IPS-11a (cell line): ENCODE measurements around the gene CTIF.
"Not testable (repeated sequence)": the region's sequence is repeated elsewhere in the genome, so short reads cannot be mapped to it uniquely, and the experiment has no call there.

ENCODE experiments used
- H3K4me3 ChIP-seq: one replicate; pipeline ENCODE4 v1.5.1; 2013; ENCODE audit warnings: low read depth, low read length, control low read depth

The CTIF gene

DNA sequence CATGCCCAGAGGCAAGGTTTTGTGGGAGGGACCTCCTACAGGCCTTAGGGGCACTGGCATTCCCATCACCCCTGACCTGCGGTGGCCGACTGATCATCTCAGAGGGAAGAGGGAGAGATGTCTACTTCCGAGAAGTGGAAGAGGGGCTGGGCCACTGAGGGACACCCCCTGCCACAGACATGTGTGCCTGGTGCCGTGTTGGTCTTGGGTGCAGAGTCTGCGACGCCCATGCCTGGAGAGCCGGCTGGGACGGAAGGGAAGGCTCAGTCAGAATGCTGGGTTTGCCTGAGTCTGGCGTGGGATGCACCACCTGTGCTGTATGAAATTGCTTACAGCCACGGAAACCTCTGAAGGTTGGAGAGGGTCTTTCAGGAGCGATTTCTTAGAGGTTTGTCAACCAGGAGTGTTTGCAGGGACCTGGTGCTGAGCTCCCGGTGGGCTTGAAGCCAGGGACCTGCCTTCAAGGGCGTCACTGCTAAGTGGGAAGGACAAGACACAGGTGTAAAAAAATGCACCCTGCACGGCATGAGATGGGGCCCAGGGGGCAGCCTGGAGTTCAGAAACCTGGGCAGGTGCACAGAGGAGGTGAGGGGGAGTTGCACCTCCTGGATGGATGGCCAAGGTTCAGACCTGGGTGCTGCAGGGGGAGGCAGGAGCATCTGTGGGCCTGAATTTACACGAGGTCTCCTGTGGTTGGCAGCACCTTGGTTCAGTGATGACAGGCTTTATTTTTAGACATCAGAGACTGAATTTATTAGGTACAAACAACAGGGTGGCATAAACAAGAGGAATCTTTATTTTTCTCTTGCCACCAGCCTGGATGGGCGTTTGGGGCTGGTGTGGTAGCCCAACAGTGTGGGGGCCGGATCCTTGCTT lies 100.3 kb downstream of the CTIF start:
- no peak overlapping the region for H3K4me3 ChIP-seq

DNA sequence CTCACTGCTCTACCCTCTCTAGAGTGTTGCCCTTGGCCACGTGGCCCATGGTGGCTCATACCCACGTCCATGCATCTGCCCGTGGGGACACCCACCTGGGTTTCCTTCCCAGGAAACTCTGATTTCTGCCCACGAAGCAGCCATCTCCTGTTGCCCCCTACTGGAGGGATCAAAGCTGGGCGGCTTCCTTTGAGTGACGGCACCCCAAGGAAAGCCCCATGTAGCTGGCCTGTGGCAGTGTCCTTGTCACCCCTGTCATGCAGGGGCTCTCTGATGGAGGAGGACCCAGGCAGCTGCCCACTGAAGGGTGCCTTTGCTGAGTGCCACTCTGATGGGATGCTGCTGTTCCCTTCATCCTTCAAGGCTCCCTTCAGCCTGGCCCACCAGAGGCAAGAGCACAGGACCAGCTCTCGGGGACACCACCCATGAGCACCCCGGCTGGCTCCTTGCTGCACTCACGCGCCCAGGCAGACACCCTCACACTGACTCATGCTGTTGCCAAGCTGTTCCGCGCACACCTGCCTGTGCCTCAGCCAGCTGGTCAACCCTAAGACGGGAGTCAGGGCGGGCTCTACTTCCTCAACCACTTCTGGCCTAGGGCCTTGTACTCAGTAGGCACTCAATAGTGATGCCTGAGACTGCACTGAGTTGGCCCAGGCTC lies 101.1 kb downstream of the CTIF start:
- H3K4me3 ChIP-seq, result no peak overlapping the region

DNA sequence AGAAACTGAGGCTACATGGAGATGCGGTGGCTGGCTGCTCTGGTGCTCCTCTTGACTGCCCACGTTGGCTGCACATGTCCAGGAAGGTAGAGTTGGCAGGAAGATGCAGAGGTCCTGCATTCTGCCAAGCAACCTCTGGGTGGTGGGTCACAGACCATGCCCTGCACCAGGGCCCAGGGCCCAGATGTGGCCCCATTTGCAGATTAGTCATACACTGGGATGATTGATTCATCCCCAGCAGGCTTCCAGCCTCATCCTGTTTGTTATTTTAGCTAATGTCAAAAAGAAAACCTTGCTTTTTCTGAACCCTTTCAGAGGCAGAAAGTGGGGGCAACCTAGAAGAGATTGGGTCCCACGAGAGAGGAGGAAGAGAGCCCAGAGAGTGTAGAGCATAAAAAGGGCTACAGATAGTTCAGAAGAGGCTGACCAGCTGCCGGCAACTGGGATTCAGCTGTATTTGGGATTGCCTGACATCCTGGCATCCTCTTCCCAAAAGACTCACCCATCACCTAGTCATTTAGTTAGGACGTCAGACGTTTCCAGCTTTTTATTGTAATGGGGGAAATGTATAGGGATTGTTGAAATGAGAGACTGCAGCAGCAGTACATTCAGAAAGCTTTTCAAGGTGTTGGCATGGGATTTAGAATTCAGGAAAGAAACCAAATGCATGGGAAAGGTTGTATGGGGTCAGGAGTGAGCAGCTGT lies 101.9 kb downstream of the CTIF start:
- no peak overlapping the region for H3K4me3 ChIP-seq

DNA sequence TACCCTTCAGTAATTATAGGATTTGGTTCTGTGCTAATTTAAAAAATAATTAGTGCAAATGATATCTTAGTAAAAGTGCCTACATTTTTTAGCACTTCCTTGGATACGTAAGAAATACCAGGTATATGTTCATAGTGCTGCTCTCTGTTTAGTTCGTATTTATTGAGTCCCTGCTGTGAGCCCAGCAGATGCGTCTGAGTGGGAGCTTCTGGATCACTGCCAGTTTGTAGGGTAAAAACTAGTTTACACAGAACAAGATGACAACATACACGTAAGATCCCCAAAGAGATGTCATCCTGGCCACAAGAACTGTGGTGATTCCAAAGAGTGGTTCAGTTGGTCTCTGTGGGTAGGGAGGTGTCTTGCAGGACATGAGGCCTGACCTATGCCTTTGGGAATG lies 103.2 kb downstream of the CTIF start:
- H3K4me3 ChIP-seq, result no peak overlapping the region

DNA sequence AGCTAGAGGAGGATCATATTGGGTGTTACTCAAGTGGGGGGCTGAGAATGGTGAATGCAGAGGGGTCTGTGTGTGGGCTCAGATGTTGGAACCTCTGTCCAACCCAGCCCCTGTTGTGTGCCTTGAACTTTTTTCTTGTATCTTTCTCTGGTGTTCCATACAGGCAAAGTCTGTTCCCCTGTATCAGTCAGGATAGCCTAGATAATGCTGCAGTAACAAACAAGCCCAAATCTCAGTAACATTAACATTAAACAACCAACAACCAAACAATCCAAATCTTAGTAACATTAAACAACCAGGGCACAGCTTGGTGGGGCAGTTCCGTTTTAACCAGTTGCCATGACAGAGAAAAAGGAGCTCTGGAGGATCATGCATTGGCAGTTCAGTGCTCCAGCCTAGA lies 103.7 kb downstream of the CTIF start:
- H3K4me3 ChIP-seq, result no peak overlapping the region

DNA sequence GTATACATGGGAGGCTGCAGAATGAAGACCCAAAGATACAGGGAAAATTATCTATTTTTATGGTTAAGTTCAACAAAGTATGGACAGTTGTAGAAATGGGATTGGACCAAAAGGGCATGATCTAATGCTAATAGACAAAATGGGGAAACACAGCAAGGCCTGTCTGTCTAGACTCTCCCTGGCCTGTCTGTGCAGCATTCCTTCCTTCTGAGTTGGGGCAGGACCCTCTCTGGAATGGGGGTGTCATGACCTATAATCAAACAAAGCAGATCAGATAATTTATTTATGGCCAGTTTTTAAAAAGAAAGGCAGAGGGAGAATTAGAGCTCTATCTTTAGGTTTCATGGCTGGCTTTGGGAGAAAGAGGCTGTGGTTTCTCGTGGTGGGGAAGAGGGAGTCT lies 104.4 kb downstream of the CTIF start:
- H3K4me3 ChIP-seq, result no peak overlapping the region

DNA sequence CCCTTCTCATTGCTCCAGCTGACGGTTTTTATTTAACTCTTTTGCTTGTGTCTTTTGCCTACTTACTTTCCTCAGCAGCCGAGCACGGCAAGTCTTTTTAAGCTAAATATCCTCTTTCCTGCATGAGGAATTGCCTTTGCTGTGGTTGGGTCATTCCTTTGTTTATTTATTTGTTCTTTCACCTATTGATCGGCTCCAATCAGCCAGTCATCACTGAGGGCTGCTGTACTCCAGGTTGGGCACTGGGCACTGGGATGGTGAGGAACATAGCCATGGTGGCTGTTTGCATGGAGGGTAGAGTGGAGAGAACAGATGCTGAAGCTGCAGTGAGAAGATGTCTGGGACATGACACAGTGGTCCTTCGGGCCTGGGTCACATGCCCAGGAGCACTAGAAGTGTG lies 105.2 kb downstream of the CTIF start:
- no peak overlapping the region for H3K4me3 ChIP-seq

DNA sequence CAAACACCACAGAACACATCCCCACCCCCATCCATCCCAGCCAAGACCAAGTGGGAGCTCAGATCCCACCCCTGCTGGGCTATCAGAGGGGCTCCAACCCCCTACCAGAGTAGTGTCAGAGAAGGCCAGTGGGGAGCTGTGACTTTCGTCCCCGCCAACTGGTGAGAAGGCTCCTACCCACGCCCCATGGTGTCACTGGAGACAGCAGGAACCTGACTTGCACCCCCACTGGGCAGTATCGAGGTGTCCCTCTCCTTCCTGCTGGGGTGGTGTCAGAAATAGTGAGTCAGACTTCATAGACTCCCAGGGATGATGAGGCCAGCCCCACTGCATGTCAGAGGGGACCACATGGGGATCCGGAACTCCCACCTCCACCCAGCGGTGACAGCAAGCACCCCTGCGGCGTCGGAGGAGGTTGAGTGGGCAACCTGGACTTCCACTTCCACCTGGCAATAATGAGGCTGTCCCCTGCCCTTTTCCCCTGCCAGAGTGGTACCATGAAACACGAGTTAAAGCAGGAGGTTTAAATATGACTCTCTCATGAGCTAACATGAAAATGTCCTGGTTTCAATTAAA lies 106.7 kb downstream of the CTIF start:
- H3K4me3 ChIP-seq, result no peak overlapping the region

DNA sequence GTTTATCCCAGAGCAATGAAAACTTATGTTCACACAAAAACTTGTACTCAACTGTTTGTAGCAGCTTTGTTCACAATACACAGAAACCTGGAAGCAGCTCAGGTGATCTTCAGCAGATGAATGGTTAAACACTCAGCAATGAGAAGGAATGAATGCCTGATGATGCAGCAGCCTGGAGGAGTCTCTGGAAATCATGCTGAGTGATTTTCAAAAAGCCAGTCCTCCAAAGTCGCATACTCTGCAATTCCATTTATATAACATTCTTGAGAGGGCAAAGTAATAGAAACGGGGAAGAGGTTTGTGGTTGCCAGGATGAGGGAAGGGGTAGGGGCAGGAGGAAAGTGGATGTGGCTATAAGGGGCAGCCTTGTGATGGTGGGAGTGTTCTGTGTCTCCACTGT lies 108.1 kb downstream of the CTIF start:
- no peak overlapping the region for H3K4me3 ChIP-seq

DNA sequence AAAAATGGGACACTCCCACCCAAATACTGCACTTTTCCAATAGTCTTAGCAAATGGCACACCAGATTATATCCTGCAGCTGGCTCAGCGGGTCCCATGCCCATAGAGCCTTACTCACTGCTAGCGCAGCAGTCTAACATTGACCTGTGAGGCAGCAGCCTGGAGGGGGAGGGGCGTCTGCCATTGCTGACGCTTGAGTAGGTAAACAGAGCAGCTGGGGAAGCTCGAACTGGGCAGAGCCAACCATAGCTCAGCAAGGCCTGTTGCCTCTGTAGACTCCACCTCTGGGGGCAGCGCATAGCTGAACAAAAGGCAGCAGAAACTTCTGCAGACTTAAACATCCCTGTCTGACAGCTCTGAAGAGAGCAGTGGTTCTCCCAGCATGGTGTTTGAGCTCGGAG lies 110.4 kb downstream of the CTIF start:
- no peak overlapping the region for H3K4me3 ChIP-seq

DNA sequence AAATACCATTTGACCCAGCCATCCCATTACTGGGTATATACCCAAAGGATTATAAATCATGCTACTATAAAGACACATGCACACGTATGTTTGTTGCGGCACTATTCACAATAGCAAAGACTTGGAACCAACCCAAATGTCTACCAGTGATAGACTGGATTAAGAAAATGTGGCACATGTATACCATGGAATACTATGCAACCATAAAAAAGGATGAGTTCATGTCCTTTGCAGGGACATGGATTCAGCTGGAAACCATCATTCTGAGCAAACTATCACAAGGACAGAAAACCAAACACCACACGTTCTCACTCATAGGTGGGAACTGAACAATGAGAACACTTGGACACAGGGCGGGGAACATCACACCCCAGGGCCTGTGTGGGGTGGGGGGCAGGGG lies 115.8 kb downstream of the CTIF start:
- H3K4me3 ChIP-seq, result not testable (repeated sequence)

DNA sequence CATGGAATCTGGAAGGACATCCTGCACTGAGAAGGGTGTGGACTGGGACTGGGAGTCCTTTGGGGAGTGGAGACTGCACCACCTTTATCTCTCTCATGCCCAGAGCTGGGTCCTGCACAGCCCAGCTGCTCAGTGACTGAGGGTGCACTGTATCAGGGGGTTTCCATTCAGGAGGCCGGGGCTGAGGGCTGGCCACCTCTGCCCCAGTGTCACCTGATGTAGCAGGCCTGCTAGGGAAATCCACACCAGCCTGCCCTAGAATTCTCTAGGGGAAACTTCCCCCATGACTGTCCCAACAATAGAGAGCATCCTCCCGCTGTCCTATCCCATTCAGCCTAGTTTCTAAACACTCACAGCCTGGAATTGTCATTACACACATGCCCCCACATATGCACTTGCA lies 116.7 kb downstream of the CTIF start:
- no peak overlapping the region for H3K4me3 ChIP-seq

DNA sequence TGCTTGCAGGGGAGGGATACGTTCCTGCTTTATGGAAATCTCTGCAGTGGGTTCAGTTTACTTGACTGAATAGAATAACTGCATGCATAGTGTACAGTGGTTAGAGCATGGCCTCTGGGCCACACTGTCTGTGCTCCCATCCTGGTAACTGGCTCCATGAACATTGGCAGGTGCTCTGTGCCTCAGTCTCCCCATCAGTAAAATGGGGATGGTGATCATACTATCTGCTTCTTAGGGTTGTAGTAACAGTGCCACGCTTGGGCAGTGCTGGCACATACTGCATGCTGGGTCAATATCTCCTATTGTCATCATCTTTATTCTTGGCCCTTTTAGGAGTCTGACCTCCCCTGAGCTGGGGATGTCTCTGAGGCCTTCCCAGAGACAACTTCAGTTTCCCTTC lies 117.3 kb downstream of the CTIF start:
- no peak overlapping the region for H3K4me3 ChIP-seq

DNA sequence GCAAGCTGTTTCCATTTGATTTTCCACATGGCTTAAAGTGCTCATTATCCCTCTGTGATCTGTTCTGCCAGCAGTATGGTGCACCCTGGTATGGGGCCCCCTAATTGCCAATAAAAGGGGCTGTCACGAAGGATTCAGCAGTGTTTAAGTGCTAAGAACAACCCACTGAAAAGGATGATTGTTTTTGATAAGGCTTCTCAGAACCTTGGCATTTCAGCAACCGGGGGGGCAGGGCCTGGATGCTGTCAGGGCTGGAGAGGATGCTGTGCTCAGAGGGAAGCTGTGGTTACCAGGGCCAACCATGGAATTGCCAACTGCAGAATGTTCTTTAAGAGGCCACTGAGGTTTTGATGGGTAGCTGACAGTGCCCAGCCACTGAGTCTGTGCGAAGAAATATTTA lies 117.8 kb downstream of the CTIF start:
- H3K4me3 ChIP-seq, result no peak overlapping the region

DNA sequence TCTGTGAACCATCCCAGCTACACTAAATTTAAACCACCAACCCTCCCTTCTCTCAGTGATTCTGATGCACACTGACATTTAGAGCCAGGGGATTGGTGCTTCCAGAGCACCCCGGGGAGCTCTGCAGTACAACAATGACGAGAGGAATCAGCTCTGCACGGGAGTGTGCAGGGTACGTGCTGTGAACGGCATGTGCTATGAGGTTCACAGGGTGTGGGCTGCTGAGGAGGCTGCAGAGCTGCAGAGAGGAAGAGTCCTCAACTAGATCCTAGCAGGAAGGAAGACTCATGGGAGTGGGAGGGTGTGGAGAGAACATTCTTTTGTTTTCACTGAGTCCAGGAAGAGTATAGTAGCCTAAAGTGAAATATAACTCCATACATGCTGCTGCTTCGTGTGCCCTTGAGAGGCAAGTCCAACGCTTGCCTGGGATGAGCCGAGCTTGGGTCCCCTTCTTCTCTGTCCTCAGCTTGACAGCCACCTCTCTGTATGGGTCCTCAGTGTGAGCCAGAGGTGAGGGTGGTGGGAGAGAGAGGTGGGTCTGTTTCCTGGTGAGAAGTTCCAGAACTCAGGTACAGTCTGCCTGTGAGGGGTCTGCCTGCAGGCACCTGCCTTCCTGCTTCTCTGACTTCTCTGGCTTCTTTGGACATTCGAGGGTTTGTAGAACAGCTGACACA lies 118.8 kb downstream of the CTIF start:
- no peak overlapping the region for H3K4me3 ChIP-seq

DNA sequence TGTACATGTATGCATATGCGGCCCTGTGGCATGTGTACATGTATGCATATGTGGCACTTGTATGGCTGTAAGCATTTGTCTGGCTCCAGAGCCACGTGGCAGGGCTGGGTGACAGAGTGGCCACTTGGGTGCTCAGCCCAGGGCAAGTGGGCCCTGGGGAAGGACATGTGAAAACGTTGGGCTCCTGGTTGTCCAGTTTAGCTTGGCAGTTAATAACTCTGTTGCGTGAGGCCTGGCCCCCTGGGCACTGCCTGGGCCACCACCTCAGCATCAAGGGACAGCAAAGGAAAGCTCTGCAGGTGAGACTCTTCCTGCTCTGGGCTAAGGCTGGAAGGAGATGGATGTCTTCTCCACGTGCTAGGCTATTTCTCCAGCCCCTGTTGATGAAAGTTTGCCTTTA lies 119.9 kb downstream of the CTIF start:
- no peak overlapping the region for H3K4me3 ChIP-seq

DNA sequence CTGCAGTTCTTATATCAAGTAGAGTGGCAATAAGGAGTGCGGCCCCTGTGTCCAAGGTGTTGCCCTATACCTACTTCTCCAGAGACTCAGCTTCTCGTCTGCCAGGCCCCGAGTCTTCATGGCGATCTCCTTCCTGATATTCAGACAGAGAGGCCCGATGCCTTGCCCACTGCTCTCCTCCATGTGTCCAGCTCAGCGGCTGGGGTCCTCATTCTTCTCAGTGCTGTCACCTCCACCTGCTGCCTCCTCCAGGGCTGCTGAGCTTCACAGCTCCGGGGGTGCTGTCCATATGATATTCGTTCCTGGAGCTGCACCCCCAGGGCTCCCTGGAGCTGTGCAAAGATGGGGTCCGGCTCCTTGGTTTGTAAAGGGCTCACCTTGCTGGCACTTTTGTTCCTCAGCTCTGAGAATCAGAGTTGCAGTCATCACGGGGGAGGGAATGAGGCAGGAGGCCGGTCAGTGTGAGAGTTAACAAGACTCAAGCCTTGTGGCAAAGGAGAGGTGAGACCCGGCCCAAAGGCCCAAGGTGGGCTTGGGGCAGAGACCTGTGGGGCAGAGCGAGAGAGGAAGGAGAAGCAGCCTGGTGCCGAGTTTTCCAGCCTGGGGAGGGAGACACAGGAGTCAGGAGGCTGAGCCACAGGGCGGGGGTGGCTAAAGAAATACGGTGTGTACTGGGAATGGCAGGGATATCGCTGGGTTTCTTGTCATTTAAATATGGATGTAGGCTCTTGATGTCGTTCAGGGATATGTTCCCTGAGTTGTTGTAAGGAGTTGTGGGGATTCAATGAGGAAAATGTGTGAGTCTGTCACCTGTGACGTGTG lies 120.6 kb downstream of the CTIF start:
- H3K4me3 ChIP-seq, result no peak overlapping the region

DNA sequence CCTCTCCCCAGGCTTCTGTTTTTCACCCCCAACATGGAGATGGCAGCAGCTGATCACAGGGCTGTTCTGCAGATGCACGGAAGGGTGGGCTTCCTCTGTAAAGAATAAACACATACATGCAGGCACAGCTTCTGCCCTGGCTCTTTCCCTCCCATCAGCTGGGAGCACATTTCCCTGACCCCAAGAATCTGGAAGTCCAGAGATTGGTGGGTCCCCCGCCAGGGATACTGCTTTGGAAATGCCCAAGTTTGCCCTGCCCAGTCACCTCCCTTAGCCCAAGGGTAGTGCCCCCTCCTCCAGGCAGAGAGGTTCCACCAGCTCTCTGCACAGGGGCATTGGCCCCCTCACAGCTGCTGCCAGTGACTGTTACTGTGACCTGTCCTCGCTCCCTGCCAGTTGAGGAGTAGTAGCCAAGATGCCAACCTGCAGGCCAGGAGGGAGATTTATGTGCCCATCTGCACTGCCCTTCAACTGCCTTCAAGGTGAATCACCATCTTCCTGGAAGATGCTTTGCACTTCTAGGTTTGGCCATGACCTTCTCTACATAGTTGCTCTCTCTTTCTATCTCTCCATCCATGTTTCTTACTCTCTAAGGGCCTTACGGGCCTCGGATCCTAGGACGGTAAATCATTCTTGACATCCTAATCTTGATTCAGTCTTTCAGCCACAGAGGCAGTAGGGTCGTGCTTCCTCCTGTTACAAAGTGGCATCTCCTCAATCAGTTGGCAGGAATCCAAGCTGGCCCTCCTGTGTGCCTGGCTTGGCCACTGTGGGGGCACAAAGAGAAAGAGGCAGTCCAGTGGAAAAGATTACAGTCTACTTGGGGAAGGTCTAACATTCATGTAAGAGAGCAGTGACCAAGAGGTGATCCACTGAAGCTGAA lies 121.8 kb downstream of the CTIF start:
- no peak overlapping the region for H3K4me3 ChIP-seq

DNA sequence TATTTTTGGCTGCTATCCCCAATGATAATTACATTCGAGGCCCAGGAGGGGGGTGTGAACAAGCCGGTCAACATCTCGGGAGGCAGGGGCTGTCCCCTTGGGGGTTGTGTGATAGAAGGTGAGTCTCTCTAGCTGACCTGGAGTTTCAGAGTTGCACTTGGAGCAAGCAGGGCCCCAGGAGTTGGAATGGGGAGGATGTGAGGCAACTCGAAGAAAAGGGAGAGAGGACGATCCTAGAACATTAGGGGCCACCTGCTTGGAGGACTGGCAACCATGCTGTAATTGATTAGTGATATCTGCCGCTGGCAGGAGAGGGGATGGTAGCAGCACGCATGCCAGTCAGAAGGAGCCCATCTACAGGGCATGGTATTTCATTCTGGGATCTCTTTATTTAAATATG lies 122.6 kb downstream of the CTIF start:
- H3K4me3 ChIP-seq, result no peak overlapping the region
